Endothelial cell of umbilical vein (primary cell): ENCODE measurements around the gene HSD17B11. TPM values are rescaled to one million over a fixed set of nuclear protein-coding genes. Genes with fewer than 3 reads are reported as not detected.
A peak's percentile ranks its signal among the peaks of the same experiment; 100 is the strongest.

ENCODE experiments used
- BruUV-seq: library from RNA; stranded (reverse); fragments of 400-500 nt; replicated peaks from 2 replicates; lab custom pipeline; 2021; lab: Mats Ljungman, UMichigan
- CTCF ChIA-PET: fragments of 300-600, 350-600 bp; sonication (Branson Sonifier 250); formaldehyde crosslinking; loops from one replicate; lab custom pipeline; 2021; ENCODE audit warnings: antibody characterized with exemption, inconsistent platforms; lab: Charles Lee
- POLR2A ChIA-PET: fragments of 300-600, 350-600 bp; sonication (Branson Sonifier 250); formaldehyde crosslinking; loops from one replicate; lab custom pipeline; 2021; ENCODE audit warnings: antibody characterized with exemption, inconsistent platforms; lab: Charles Lee
- DNase-seq: peaks from one replicate; pipeline ENCODE4 v3.0.0-alpha.2; 2011; ENCODE audit warnings: low read depth, low spot score
- FAIRE-seq: peaks from 2 replicates; lab custom pipeline; 2011; peaks lifted over from hg19 to GRCh38; lab: Jason Lieb, UNC
- H2AFZ ChIP-seq: 2 replicates; pipeline ENCODE4 v1.6.0; 2012; ENCODE audit warnings: low read depth, low read length, control low read depth, inconsistent platforms
- H3K27ac ChIP-seq: 2 replicates; pipeline ENCODE4 v1.5.1; 2011; ENCODE audit warnings: low read depth, mild to moderate bottlenecking, control low read depth, low read length, moderate library complexity; ENCODE audit not compliant: insufficient read depth
- H3K27me3 ChIP-seq, 2 experiments: 2 replicates each; pipeline versions ENCODE4 v1.6.0 to v1.6.1; 2011; ENCODE audit warnings: low read length in 2 of 2, mixed read lengths in 1 of 2; ENCODE audit not compliant: control insufficient read depth in 2 of 2, insufficient read depth in 2 of 2
- H3K36me3 ChIP-seq, 2 experiments: 2 replicates in 1 of 2; 3 replicates in 1 of 2; pipeline ENCODE4 v1.5.1; 2011; ENCODE audit warnings: low read length in 2 of 2, mild to moderate bottlenecking in 1 of 2, moderate library complexity in 1 of 2; ENCODE audit not compliant: control insufficient read depth in 2 of 2, insufficient read depth in 2 of 2; ENCODE audit errors: extremely low read depth in 1 of 2
- H3K4me1 ChIP-seq: 3 replicates; pipeline ENCODE4 v1.5.1; 2011; ENCODE audit warnings: mild to moderate bottlenecking, low read length; ENCODE audit not compliant: control insufficient read depth, insufficient read depth; ENCODE audit errors: extremely low read depth
- H3K4me2 ChIP-seq: 2 replicates; pipeline ENCODE4 v1.6.1; 2011; ENCODE audit warnings: low read length, control low read depth, mixed read lengths; ENCODE audit not compliant: insufficient read depth
- H3K4me3 ChIP-seq, 3 experiments: fragments of 200-600 bp in 1 of 3; sonication (generic), shearing (Covaris generic) in 1 of 3; replicated peaks in 1 of 3; 2 replicates each; pipeline ENCODE4 v1.5.1; 2011 to 2016; ENCODE audit warnings: control low read depth in 3 of 3, low read length in 3 of 3, mild to moderate bottlenecking in 2 of 3, inconsistent platforms in 1 of 3, low read depth in 1 of 3, moderate library complexity in 1 of 3; ENCODE audit not compliant: insufficient read depth in 1 of 3
- H3K79me2 ChIP-seq: 2 replicates; pipeline ENCODE4 v1.6.0; 2012; ENCODE audit warnings: low read length, inconsistent platforms; ENCODE audit not compliant: control insufficient read depth, insufficient read depth
- H3K9ac ChIP-seq: replicated peaks from 2 replicates; pipeline ENCODE3; 2011; ENCODE audit warnings: low read length, control low read depth; ENCODE audit not compliant: insufficient read depth; ENCODE audit errors: extremely low read depth
- H3K9me1 ChIP-seq: replicated peaks from 3 replicates; pipeline ENCODE4 v1.6.0; 2011; ENCODE audit warnings: mild to moderate bottlenecking, low read length; ENCODE audit not compliant: control insufficient read depth, insufficient read depth; ENCODE audit errors: extremely low read depth
- H3K9me3 ChIP-seq: replicated peaks from 2 replicates; pipeline ENCODE4 v1.5.1; 2012; ENCODE audit warnings: low read length, inconsistent platforms; ENCODE audit not compliant: control insufficient read depth, insufficient read depth
- H4K20me1 ChIP-seq: replicated peaks from 2 replicates; pipeline ENCODE3; 2011; ENCODE audit warnings: mild to moderate bottlenecking, low read length; ENCODE audit not compliant: control insufficient read depth, insufficient read depth; ENCODE audit errors: extremely low read depth
- CTCF ChIP-seq, 2 donors: IDR thresholded peaks; 1 replicate in 1 of 2; 2 replicates in 1 of 2; pipeline ENCODE4 v1.5.1; 2011; ENCODE audit warnings: low read length in 2 of 2, mild to moderate bottlenecking in 2 of 2, moderate library complexity in 2 of 2, control low read depth in 1 of 2, inconsistent platforms in 1 of 2, low read depth in 1 of 2; ENCODE audit not compliant: insufficient read depth in 1 of 2; ENCODE audit errors: extremely low read depth in 1 of 2
- EZH2 ChIP-seq: IDR thresholded peaks from 2 replicates; pipeline ENCODE4 v1.6.1; 2012; ENCODE audit warnings: borderline replicate concordance, low read depth, mild to moderate bottlenecking, moderate library complexity, low read length, inconsistent platforms; ENCODE audit not compliant: severe bottlenecking
- FOS ChIP-seq: IDR thresholded peaks from 2 replicates; pipeline ENCODE4 v1.6.1; 2011; ENCODE audit warnings: mild to moderate bottlenecking, low read length, moderate library complexity, borderline replicate concordance; ENCODE audit not compliant: insufficient read depth
- GATA2 ChIP-seq: IDR thresholded peaks from 2 replicates; pipeline ENCODE4 v1.7.0; 2011; ENCODE audit warnings: low read depth, mild to moderate bottlenecking, moderate library complexity, mixed read lengths, low read length; ENCODE audit not compliant: insufficient read length, insufficient read depth
- JUN ChIP-seq: IDR thresholded peaks from 2 replicates; pipeline ENCODE4 v1.6.1; 2011; ENCODE audit warnings: borderline replicate concordance, low read depth; ENCODE audit not compliant: insufficient read length, insufficient read depth
- MAX ChIP-seq: IDR thresholded peaks from 2 replicates; pipeline ENCODE4 v1.6.1; 2011; ENCODE audit not compliant: insufficient read depth, insufficient read length
- MYC ChIP-seq: IDR thresholded peaks from one replicate; pipeline ENCODE4 v1.6.1; 2011; ENCODE audit warnings: mild to moderate bottlenecking, low read depth, low read length
- POLR2A ChIP-seq: IDR thresholded peaks from 2 replicates; pipeline ENCODE4 v1.6.1; 2012; ENCODE audit warnings: low read depth, mild to moderate bottlenecking, control low read depth, low read length
- POLR2AphosphoS5 ChIP-seq: IDR thresholded peaks from 2 replicates; pipeline ENCODE4 v1.6.1; 2012; ENCODE audit warnings: low read depth, mild to moderate bottlenecking, control low read depth, low read length, moderate library complexity; ENCODE audit not compliant: insufficient read depth
- dilution Hi-C: fragments of 300-500 bp; cut with MboI; formaldehyde crosslinking; loops from one replicate; pipeline ENCODE4 v1.15.0; 2019; ENCODE audit warnings: low sequenced_read_pairs; ENCODE audit not compliant: extremely low pct_ligation_motif_present
- intact Hi-C: fragments of 100-400 bp; cut with micrococcal nuclease; formaldehyde crosslinking; loops from one replicate; pipeline ENCODE4 v1.10.0; 2022
- polyA plus RNA-seq, 4 experiments: library from polyadenylated mRNA; depleted of rRNA in 3 of 4; stranded (reverse) in 3 of 4; unstranded in 1 of 4; fragments of >200 nt; gene quantifications; 2 replicates each; pipeline versions ENCODE4 v1.2.1 to v1.2.3, GENCODE V29; 2011 to 2012; ENCODE audit warnings: missing spikeins in 1 of 4
- total RNA-seq: library from RNA; stranded (reverse); gene quantifications from 2 replicates; pipeline ENCODE4 v1.2.3, GENCODE V29; 2021

The HSD17B11 gene
- total and polyA plus RNA-seq, 2 donors (not counting 3 experiments of a cell fraction or from before 2014, with no cell fraction given), result 10.7 to 21.1 TPM

- peak; percentile 57 for DNase-seq
- CTCF ChIA-PET, result no interaction called here
Observed at GRCh38 chr4:87299898-87300297, 91.1 kb downstream of the HSD17B11 start.

More at GRCh38 chr4:87299898-87300297, 91.1 kb downstream of the HSD17B11 start:
- Histone ChIP-seq H3K4me3 (no peak overlapping the region), H3K79me2 (no peaks in the 10 kb centered on the region), H3K9me1 (no peaks in the 10 kb centered on the region), H2AFZ (no peak overlapping the region), H3K9ac (no peak overlapping the region), H3K27ac (no peak overlapping the region), H3K4me2 (no peak overlapping the region), H3K4me1 (no peaks in the 10 kb centered on the region), H3K9me3 (no peaks in the 10 kb centered on the region), H3K27me3 (no peaks in the 10 kb centered on the region), H3K36me3 (no peaks in the 10 kb centered on the region), H4K20me1 (no peaks in the 10 kb centered on the region)
- dilution Hi-C loops, result no loop called here
- intact Hi-C loops, result no loop called here
- FAIRE-seq, result no peak
- POLR2A ChIA-PET, result no interaction called here
- no TSS peak for BruUV-seq
- TF ChIP-seq MYC (no peak), POLR2A (no peak), MAX (no peak), POLR2AphosphoS5 (no peak), JUN (no peak), CTCF (IDR thresholded peaks at IDR 0.05; ENCODE audit: extremely low read depth in 1 of 2, insufficient read depth in 1 of 2, low read depth in 1 of 2, low read length in 2 of 2) (no peak), EZH2 (no peak), FOS (no peak), GATA2 (no peak)
